ENCODE results near the gene MEFV.

MEFV gene

GRCh38 chr16:3266873-3267537 is 10.6 kb upstream of the MEFV start:
- TF ChIP-seq CTCF (IDR thresholded peaks at IDR 0.05; ENCODE audit: control insufficient read depth, extremely low read depth, insufficient read depth), result peak; percentile 59
- DNase-seq (ENCODE audit: low read depth), result no peak
- no peak overlapping the region for H3K4me3 ChIP-seq (ENCODE audit: low read depth, low read length)

DNA sequence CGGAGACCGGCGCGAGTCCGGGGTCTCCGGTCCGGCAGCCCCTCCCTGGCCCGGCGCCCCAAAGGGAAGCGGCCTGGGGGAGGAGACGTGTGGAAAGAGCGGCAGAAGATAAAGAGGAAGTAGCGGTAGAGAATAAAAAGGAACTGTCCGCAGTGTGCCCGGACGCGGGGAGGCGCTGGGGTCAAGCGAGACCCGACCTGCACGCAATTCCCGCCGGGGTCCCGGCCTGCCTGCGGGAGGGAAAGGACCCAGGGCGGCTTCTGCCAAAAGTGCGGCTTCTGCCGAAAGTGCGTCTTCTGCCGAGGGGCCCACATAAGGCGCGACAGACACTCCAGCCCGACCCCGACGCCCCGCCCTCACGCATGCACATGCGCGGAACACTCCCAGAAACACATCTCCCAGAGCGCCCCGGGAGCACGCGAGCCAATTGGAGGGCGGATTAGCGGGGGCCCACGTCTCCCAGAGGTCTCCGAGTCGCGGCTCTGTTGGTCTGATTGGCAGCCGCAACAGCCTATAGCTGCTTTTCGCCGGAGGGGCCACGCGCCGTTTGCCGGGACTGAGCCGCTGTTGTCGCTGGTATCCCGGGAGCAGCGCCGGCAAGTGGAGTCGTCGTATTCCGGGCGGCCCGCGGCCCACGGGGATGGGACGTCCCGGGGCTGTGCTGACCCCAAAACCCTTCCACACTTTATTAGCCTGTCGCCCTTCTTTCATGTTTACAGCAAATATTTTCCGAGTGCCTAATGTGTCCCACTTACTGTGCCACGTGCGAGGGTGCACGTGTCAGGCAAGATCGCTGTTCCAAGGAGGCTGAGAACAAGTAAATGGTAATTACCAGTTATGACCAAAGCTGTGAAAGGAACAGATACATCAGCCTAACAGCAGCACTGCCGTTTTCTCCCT is 8.0 kb upstream of the MEFV start:
- H3K4me3 ChIP-seq (ENCODE audit: low read depth, low read length), result peak overlapping the region; percentile 84
- peak; percentile 33; the same call in 1 of the 2 replicates for TF ChIP-seq CTCF (IDR thresholded peaks at IDR 0.05; ENCODE audit: control insufficient read depth, extremely low read depth, insufficient read depth)
- peak; percentile 95 for DNase-seq (ENCODE audit: low read depth)

DNA sequence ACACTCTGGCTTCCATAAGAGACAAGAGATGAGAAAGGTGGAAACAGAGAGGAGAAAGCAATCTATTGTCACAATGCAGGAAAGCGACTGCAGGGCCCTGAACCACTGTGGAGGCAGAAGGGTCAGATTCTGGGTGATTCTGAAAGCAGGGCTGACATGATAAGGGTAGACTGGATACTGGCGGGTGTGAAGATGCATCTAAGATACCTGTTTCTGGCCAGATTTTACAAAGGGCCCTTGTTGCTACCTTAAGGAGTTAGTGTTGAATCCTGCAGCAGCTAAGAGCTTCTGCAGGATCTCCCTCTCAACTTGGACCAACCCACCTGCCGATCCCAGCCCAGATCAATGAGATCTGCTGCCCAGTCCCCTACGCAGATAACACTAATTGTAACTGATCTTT is 6.1 kb upstream of the MEFV start:
- no peak for TF ChIP-seq CTCF (IDR thresholded peaks at IDR 0.05; ENCODE audit: control insufficient read depth, extremely low read depth, insufficient read depth)
- no peak overlapping the region for H3K4me3 ChIP-seq (ENCODE audit: low read depth, low read length)
- no peak for DNase-seq (ENCODE audit: low read depth)

DNA sequence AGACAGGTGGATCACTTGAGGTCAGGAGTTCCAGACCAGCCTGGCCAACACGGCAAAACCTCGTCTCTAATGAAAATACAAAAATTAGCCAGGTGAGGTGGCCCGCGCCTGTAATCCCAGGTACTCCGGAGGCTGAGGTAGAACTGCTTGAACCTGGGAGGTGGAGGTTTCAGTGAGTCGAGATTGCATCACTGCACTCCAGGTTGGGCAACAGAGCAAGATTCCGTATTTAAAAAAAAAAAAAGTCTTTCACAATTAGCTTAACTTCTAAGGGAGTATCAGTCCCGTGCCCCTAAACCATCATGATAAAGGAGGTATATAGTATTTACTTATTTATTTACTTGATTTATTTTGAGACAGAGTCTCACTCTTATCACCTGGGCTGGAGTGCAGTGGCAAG is 3.4 kb upstream of the MEFV start:
- no peak for TF ChIP-seq CTCF (IDR thresholded peaks at IDR 0.05; ENCODE audit: control insufficient read depth, extremely low read depth, insufficient read depth)
- DNase-seq (ENCODE audit: low read depth), result no peak
- no peak overlapping the region for H3K4me3 ChIP-seq (ENCODE audit: low read depth, low read length)

GRCh38 chr16:3256866-3257465 is 533 bp upstream of the MEFV start:
- TF ChIP-seq CTCF (IDR thresholded peaks at IDR 0.05; ENCODE audit: control insufficient read depth, extremely low read depth, insufficient read depth), result no peak
- no peak overlapping the region for H3K4me3 ChIP-seq (ENCODE audit: low read depth, low read length)
- no peak for DNase-seq (ENCODE audit: low read depth)

GRCh38 chr16:3254309-3254708 is 2.1 kb downstream of the MEFV start:
- DNase-seq (ENCODE audit: low read depth), result no peak
- no peak overlapping the region for H3K4me3 ChIP-seq (ENCODE audit: low read depth, low read length)
- no peak for TF ChIP-seq CTCF (IDR thresholded peaks at IDR 0.05; ENCODE audit: control insufficient read depth, extremely low read depth, insufficient read depth)
